Karpas-422 (cell line): ENCODE data around the gene ZFAND4. TPM values are rescaled to one million over a fixed set of nuclear protein-coding genes. Genes with fewer than 3 reads are reported as not detected.

ENCODE experiments used
- DNase-seq: peaks from one replicate; pipeline ENCODE4 v3.0.0-alpha.2; 2015
- H2AFZ ChIP-seq: fragments of 200-600 bp; sonication (generic); 2 replicates; pipeline ENCODE4 v1.6.1; 2014; ENCODE audit warnings: antibody characterized with exemption, low read length, mixed read lengths
- H3K27ac ChIP-seq: fragments of 200-600 bp; sonication (generic); 2 replicates; pipeline ENCODE4 v1.5.1; 2014; ENCODE audit warnings: mild to moderate bottlenecking, low read length, moderate library complexity
- H3K27me3 ChIP-seq: fragments of 200-600 bp; sonication (generic); 2 replicates; pipeline ENCODE4 v1.6.1; 2014; ENCODE audit warnings: low read length, mixed read lengths
- H3K36me3 ChIP-seq: fragments of 200-600 bp; sonication (generic); 2 replicates; pipeline ENCODE4 v1.6.1; 2014; ENCODE audit warnings: low read length, mixed read lengths; ENCODE audit not compliant: insufficient read depth
- H3K4me1 ChIP-seq: fragments of 200-600 bp; sonication (generic); 2 replicates; pipeline ENCODE4 v1.6.1; 2014; ENCODE audit warnings: mild to moderate bottlenecking, low read length, mixed read lengths
- H3K4me2 ChIP-seq: fragments of 200-600 bp; sonication (generic); 2 replicates; pipeline ENCODE4 v1.6.1; 2014; ENCODE audit warnings: low read length, low read depth, mild to moderate bottlenecking; ENCODE audit not compliant: poor library complexity, severe bottlenecking
- H3K4me3 ChIP-seq: fragments of 200-600 bp; sonication (generic); 2 replicates; pipeline ENCODE4 v1.5.1; 2014; ENCODE audit warnings: mild to moderate bottlenecking, antibody characterized with exemption, low read length, mixed read lengths
- H3K79me2 ChIP-seq: fragments of 200-600 bp; sonication (generic); 2 replicates; pipeline ENCODE4 v1.6.1; 2014; ENCODE audit warnings: mild to moderate bottlenecking, low read length, mixed read lengths
- H3K9ac ChIP-seq: fragments of 200-600 bp; sonication (generic); 2 replicates; pipeline ENCODE4 v1.6.0; 2014; ENCODE audit warnings: low read length
- H3K9me2 ChIP-seq: fragments of 200-600 bp; sonication (generic), shearing (Covaris generic); replicated peaks from 2 replicates; pipeline ENCODE4 v1.6.0; 2014; ENCODE audit warnings: mild to moderate bottlenecking, low read length, moderate library complexity; ENCODE audit not compliant: insufficient read depth
- H3K9me3 ChIP-seq: fragments of 300-700, 200-600 bp; sonication (generic); 2 replicates; pipeline ENCODE4 v1.6.1; 2014; ENCODE audit warnings: low read length, mixed read lengths
- H4K20me1 ChIP-seq: fragments of 200-600 bp; sonication (generic); 2 replicates; pipeline ENCODE4 v1.6.1; 2014; ENCODE audit warnings: mild to moderate bottlenecking, antibody characterized with exemption, low read length, low read depth; ENCODE audit not compliant: insufficient read depth
- total RNA-seq: library from RNA; depleted of rRNA; stranded (reverse); fragments of >200 nt; shearing (Covaris generic); gene quantifications from 2 replicates; pipeline ENCODE4 v1.2.3, GENCODE V29; 2014; ENCODE audit warnings: low replicate concordance; rRNA removed

The ZFAND4 gene
- total RNA-seq, 1 experiment from 2014 or later: 61.3 TPM

DNA sequence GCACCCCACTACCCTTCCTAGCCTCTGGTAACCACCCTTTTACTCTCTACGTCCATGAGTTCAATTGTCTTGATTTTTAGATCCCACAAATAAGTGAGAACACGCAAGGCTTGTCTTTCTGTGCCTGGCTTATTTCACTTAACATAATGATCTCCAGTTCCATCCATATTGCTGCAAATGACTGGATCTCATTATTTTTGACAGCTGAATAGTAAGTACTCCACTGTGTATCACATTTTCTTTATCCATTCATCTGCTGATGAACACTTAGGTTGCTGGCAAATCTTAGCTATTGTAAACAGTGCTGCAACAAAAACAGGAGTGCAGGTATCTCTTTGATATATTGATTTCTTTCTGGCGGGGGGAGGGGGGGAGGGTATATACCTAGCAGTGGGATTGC lies 106.2 kb downstream of the ZFAND4 start:
- no peak overlapping the region for H3K27ac ChIP-seq
- H3K4me3 ChIP-seq: no peak overlapping the region
- no peaks in the 10 kb centered on the region for H4K20me1 ChIP-seq
- H3K9me2 ChIP-seq: no peaks in the 10 kb centered on the region
- no peak overlapping the region for H3K9ac ChIP-seq
- no peaks in the 10 kb centered on the region for H3K9me3 ChIP-seq
- no peak overlapping the region for H2AFZ ChIP-seq
- H3K79me2 ChIP-seq: peaks cover 88% of the 10 kb centered on the region
- H3K36me3 ChIP-seq: no peaks in the 10 kb centered on the region
- no peak overlapping the region for H3K4me2 ChIP-seq
- no peak for DNase-seq
- peaks cover 11% of the 10 kb centered on the region for H3K4me1 ChIP-seq
- H3K27me3 ChIP-seq: no peaks in the 10 kb centered on the region

Other genes with a start within 250 kb of the ZFAND4 start
- gene WASHC2C, start 54.5 kb upstream of the ZFAND4 start, total RNA-seq: 30.7 and 30.9 TPM in 2 replicates
- gene AGAP4, start 174.7 kb upstream of the ZFAND4 start, total RNA-seq: 12.2 and 14.8 TPM in 2 replicates